Stimulated activated CD8-positive, alpha-beta memory T cell treated with anti-CD3 and anti-CD28 coated beads, Interleukin-4, amount 100 ng/mL, for 4 hours (primary cell): ENCODE results near the gene WARS2.
"Not testable (repeated sequence)": the region's sequence is repeated elsewhere in the genome, so short reads cannot be mapped to it uniquely, and the experiment has no call there.

Experiments
- DNase-seq, 2 donors: peaks; one replicate each; pipeline ENCODE4 v3.0.0-alpha.2; 2020; ENCODE audit warnings: low read depth in 2 of 2, low spot score in 1 of 2

The WARS2 gene

GRCh38 chr1:119139857-119140176 is 636 bp downstream of the WARS2 start:
- DNase-seq = no peak

- DNase-seq = peak in 1 of 2 donors; percentile 7
Measured at GRCh38 chr1:119139403-119139802, 1.1 kb downstream of the WARS2 start.

GRCh38 chr1:119136401-119136800 is 4.1 kb downstream of the WARS2 start:
- no peak for DNase-seq

GRCh38 chr1:119133987-119134386 is 6.5 kb downstream of the WARS2 start:
- DNase-seq = no peak

- DNase-seq = no peak
Measured at GRCh38 chr1:119132179-119132578, 8.3 kb downstream of the WARS2 start.

- no peak for DNase-seq
Measured at GRCh38 chr1:119125874-119126273, 14.6 kb downstream of the WARS2 start.

- DNase-seq = no peak
Measured at GRCh38 chr1:119124764-119125163, 15.7 kb downstream of the WARS2 start.

GRCh38 chr1:119121872-119122271 is 18.6 kb downstream of the WARS2 start:
- DNase-seq = not testable (repeated sequence)

- DNase-seq = no peak
Measured at GRCh38 chr1:119116725-119117124, 23.7 kb downstream of the WARS2 start.

- DNase-seq = no peak
Measured at GRCh38 chr1:119115736-119116135, 24.7 kb downstream of the WARS2 start.

GRCh38 chr1:119115311-119115710 is 25.1 kb downstream of the WARS2 start:
- no peak for DNase-seq

- no peak for DNase-seq
Measured at GRCh38 chr1:119114786-119115185, 25.7 kb downstream of the WARS2 start.

GRCh38 chr1:119112791-119113190 is 27.7 kb downstream of the WARS2 start:
- no peak for DNase-seq

GRCh38 chr1:119112244-119112643 is 28.2 kb downstream of the WARS2 start:
- no peak for DNase-seq

GRCh38 chr1:119108988-119109387 is 31.5 kb downstream of the WARS2 start:
- DNase-seq = no peak

- no peak for DNase-seq
Measured at GRCh38 chr1:119103764-119104163, 36.7 kb downstream of the WARS2 start.

GRCh38 chr1:119102051-119102450 is 38.4 kb downstream of the WARS2 start:
- DNase-seq = no peak

- DNase-seq = no peak
Measured at GRCh38 chr1:119101563-119101962, 38.9 kb downstream of the WARS2 start.

GRCh38 chr1:119099775-119100174 is 40.7 kb downstream of the WARS2 start:
- no peak for DNase-seq

- DNase-seq = no peak
Measured at GRCh38 chr1:119097380-119097779, 43.1 kb downstream of the WARS2 start.

GRCh38 chr1:119093721-119094120 is 46.7 kb downstream of the WARS2 start:
- DNase-seq = no peak

GRCh38 chr1:119091618-119092017 is 48.8 kb downstream of the WARS2 start:
- DNase-seq = no peak

GRCh38 chr1:119090250-119090649 is 50.2 kb downstream of the WARS2 start:
- DNase-seq = no peak

GRCh38 chr1:119086830-119087229 is 53.6 kb downstream of the WARS2 start:
- DNase-seq = no peak
